SK-N-SH treated with all-trans-retinoic acid at 6 μM for 48 hours (cell line): ENCODE measurements around the gene NTM.

ENCODE experiments used
- ARNTL ChIP-seq: fragments of 450-650 bp; formaldehyde crosslinking; IDR thresholded peaks from 2 replicates; pipeline ENCODE4 v1.5.0; 2020; ENCODE audit warnings: low read depth, mild to moderate bottlenecking, moderate library complexity, borderline replicate concordance
- CREB5 ChIP-seq: fragments of 250-450 bp; sonication (Bioruptor Pico); IDR thresholded peaks from 2 replicates; pipeline ENCODE4 v1.5.1; 2020; ENCODE audit warnings: low read depth, mild to moderate bottlenecking, moderate library complexity
- GLIS3 ChIP-seq: fragments of 250-450 bp; sonication (Bioruptor Pico); IDR thresholded peaks from 2 replicates; pipeline ENCODE4 v1.5.0; 2020; ENCODE audit warnings: mild to moderate bottlenecking, moderate library complexity
- OSR1 ChIP-seq: fragments of 250-450 bp; sonication (Bioruptor Pico); IDR thresholded peaks from 2 replicates; pipeline ENCODE4 v1.8.0; 2022; ENCODE audit warnings: moderate library complexity, mild to moderate bottlenecking, inconsistent platforms
- PATZ1 ChIP-seq: fragments of 250-450 bp; sonication (Bioruptor Pico); IDR thresholded peaks from 2 replicates; pipeline ENCODE4 v1.8.0; 2020; ENCODE audit warnings: mild to moderate bottlenecking, moderate library complexity, borderline replicate concordance
- PPARA ChIP-seq: fragments of 250-450 bp; sonication (Bioruptor Pico); IDR thresholded peaks from 2 replicates; pipeline ENCODE4 v1.5.0; 2020; ENCODE audit warnings: mild to moderate bottlenecking, borderline replicate concordance
- RARB ChIP-seq: fragments of 250-450 bp; sonication (Bioruptor Pico); IDR thresholded peaks from 2 replicates; pipeline ENCODE4 v1.8.0; 2021; ENCODE audit warnings: mild to moderate bottlenecking, moderate library complexity
- SNAI2 ChIP-seq: fragments of 250-450 bp; sonication (Bioruptor Pico); IDR thresholded peaks from 2 replicates; pipeline ENCODE4 v1.5.0; 2020; ENCODE audit warnings: mild to moderate bottlenecking, moderate library complexity
- TCF4 ChIP-seq: fragments of 250-450 bp; sonication (Bioruptor Pico); IDR thresholded peaks from 2 replicates; pipeline ENCODE4 v1.8.0; 2021; ENCODE audit warnings: mild to moderate bottlenecking, moderate library complexity, borderline replicate concordance
- TOX ChIP-seq: fragments of 250-450 bp; sonication (Bioruptor Pico); IDR thresholded peaks from 2 replicates; pipeline ENCODE4 v1.8.0; 2021; ENCODE audit warnings: mild to moderate bottlenecking, moderate library complexity, borderline replicate concordance
- ZFP3 ChIP-seq: fragments of 250-450 bp; sonication (Bioruptor Pico); IDR thresholded peaks from 2 replicates; pipeline ENCODE4 v1.5.0; 2020; ENCODE audit warnings: mild to moderate bottlenecking, moderate library complexity
- ZNF70 ChIP-seq: fragments of 450-650 bp; formaldehyde crosslinking; IDR thresholded peaks from 2 replicates; pipeline ENCODE4 v1.5.0; 2020; ENCODE audit warnings: mild to moderate bottlenecking, moderate library complexity
- ZNF8 ChIP-seq: fragments of 450-650 bp; formaldehyde crosslinking; IDR thresholded peaks from 2 replicates; pipeline ENCODE4 v1.5.0; 2020; ENCODE audit warnings: mild to moderate bottlenecking, moderate library complexity

- TF ChIP-seq TOX (CRISPR knock-in tag) (no peak), PATZ1 (CRISPR knock-in tag) (no peak), PPARA (no peak), OSR1 (no peak), GLIS3 (CRISPR knock-in tag) (no peak), TCF4 (no peak), ARNTL (CRISPR knock-in tag) (no peak), SNAI2 (CRISPR knock-in tag) (no peak), ZNF70 (no peak), ZNF8 (CRISPR knock-in tag) (no peak), RARB (CRISPR knock-in tag) (no peak), ZFP3 (CRISPR knock-in tag) (no peak), CREB5 (CRISPR knock-in tag) (no peak)
Measured at GRCh38 chr11:131413217-131413616, 42.8 kb downstream of the NTM start.
